ENCODE results near the gene POLK.

DNA sequence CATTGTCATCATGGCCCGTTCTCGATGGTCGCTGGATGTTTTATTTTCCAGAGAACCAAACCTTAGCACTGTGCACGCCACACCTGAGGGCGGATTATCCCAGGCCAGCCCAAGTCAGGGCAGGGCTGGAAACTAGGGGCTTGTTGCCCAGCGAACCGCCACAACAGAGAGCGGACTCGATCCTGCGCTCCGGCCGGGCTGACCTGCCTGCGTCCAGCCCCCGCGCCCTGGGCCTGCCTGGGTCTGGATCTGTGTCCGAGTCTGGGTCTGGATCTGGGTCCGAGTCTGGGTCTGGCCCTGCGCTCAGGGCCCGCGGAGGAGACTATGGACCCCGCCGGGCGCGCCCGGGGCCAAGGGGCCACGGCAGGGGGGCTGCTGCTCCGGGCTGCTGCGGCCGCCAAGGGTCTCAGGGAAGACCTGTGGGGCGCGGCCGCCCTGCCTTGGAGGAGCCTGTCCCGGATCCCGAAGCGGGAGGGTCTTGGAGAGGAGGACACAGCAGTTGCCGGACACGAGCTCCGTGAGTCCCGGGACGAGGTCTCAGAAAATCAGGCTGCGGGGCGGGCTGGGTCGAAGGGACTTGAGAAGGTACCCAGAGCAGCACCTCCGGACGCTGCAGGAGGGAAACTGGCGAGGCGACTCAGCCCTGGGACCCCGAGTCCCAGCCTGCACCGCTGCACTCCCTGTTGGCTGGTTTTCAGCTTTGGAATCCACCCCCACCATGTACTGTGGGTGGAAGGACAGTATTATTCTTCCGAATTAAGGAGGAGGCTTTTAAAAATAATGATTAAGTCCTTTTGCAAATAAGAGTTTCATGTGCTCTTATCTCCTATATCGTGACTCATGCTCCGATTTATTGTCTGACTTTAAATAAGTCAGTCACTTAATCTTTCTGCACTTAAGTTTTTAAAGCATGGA, 99.9 kb downstream of the POLK start, which contains the start of gene ANKDD1B:
- TF ChIP-seq, protein P1, sequence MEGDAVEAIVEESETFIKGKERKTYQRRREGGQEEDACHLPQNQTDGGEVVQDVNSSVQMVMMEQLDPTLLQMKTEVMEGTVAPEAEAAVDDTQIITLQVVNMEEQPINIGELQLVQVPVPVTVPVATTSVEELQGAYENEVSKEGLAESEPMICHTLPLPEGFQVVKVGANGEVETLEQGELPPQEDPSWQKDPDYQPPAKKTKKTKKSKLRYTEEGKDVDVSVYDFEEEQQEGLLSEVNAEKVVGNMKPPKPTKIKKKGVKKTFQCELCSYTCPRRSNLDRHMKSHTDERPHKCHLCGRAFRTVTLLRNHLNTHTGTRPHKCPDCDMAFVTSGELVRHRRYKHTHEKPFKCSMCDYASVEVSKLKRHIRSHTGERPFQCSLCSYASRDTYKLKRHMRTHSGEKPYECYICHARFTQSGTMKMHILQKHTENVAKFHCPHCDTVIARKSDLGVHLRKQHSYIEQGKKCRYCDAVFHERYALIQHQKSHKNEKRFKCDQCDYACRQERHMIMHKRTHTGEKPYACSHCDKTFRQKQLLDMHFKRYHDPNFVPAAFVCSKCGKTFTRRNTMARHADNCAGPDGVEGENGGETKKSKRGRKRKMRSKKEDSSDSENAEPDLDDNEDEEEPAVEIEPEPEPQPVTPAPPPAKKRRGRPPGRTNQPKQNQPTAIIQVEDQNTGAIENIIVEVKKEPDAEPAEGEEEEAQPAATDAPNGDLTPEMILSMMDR (conservative IDR thresholded peaks at IDR 0.05; ENCODE audit: low read length), result no peak
- TF ChIP-seq EZH2phosphoT487 (IDR thresholded peaks at IDR 0.05; ENCODE audit: borderline replicate concordance), result no peak
